ENCODE data around the gene ZNF728. TPM values are rescaled to one million over a fixed set of nuclear protein-coding genes. Genes with fewer than 3 reads are reported as not detected.

ZNF728 gene
- total RNA-seq, 2 experiments from 2014 or later = not detected

Other genes with a start within 250 kb of the ZNF728 start
- not detected for gene ZNF99, start 219.0 kb downstream of the ZNF728 start, total RNA-seq
- under 1 TPM in 1 of 2 experiments, not detected in 1; 0.14 TPM for gene ZNF723, start 170.9 kb downstream of the ZNF728 start, total RNA-seq
- gene ZNF730, start 113.8 kb upstream of the ZNF728 start, total RNA-seq = 1 to 10 TPM; 1.4 to 1.5 TPM
- gene ZNF724, start 247.2 kb upstream of the ZNF728 start, total RNA-seq = 10 to 100 TPM; 12.5 to 13.9 TPM

All from activated naive CD8-positive, alpha-beta T cell treated with anti-CD3 and anti-CD28 coated beads for 36 hours (primary cell).